Peyer's patch (tissue), 4 donors: ENCODE measurements around the gene TMEM87A. TPM values are rescaled to one million over a fixed set of nuclear protein-coding genes. Genes with fewer than 3 reads are reported as not detected.
"Not testable (repeated sequence)": the region's sequence is repeated elsewhere in the genome, so short reads cannot be mapped to it uniquely, and the experiment has no call there.

Source experiments
- DNase-seq, 3 donors: peaks; one replicate each; pipeline ENCODE4 v3.0.0-alpha.2; 2017 to 2019
- H3K27ac ChIP-seq, 4 donors: fragments of 200-600 bp; sonication (generic); one replicate each; pipeline ENCODE4 v1.5.1; 2016 to 2019
- H3K27me3 ChIP-seq, 2 donors: fragments of 200-600 bp; sonication (generic); one replicate each; pipeline ENCODE4 v1.5.1; 2019
- H3K36me3 ChIP-seq, 3 donors: fragments of 200-600 bp; sonication (generic); one replicate each; pipeline ENCODE4 v1.5.1; 2016 to 2019
- H3K4me1 ChIP-seq, 4 donors: fragments of 200-600 bp; sonication (generic); one replicate each; pipeline ENCODE4 v1.5.1; 2016 to 2019
- H3K4me3 ChIP-seq, 4 donors: fragments of 200-600 bp; sonication (generic); 1 replicate in 3 of 4; 2 replicates in 1 of 4; pipeline ENCODE4 v1.5.1; 2016 to 2019; ENCODE audit warnings: mild to moderate bottlenecking in 1 of 4
- H3K9me3 ChIP-seq, 4 donors: fragments of 200-600 bp; sonication (generic); one replicate each; pipeline ENCODE4 v1.5.1; 2016 to 2019; ENCODE audit warnings: mild to moderate bottlenecking in 1 of 4
- CTCF ChIP-seq, 6 experiments: fragments of 450-650 bp in 4 of 6; fragments of 200-600 bp in 2 of 6; sonication (generic) in 1 of 6; IDR thresholded peaks; one replicate each; pipeline ENCODE4 v1.5.1; 2017 to 2019; ENCODE audit warnings: antibody characterized with exemption in 6 of 6, mild to moderate bottlenecking in 3 of 6, moderate library complexity in 1 of 6
- POLR2A ChIP-seq, 2 donors: fragments of 450-650 bp; IDR thresholded peaks; one replicate each; pipeline ENCODE4 v1.5.1; 2017; ENCODE audit warnings: antibody characterized with exemption in 2 of 2, mild to moderate bottlenecking in 2 of 2, moderate library complexity in 2 of 2
- total RNA-seq, 4 donors: library from RNA; depleted of rRNA; stranded (reverse); fragments of >200 nt; gene quantifications; one replicate each; pipeline ENCODE4 v1.1.0, GENCODE V29; 2016

Gene TMEM87A
- total RNA-seq, 4 donors from 2014 or later, result 47.5 to 61.9 (median 53.6) TPM

- Histone ChIP-seq H3K4me1 (no peaks in the 10 kb centered on the region), H3K9me3 (no peaks in the 10 kb centered on the region), H3K27me3 (no peaks in the 10 kb centered on the region), H3K36me3 (peaks cover 0 to 77% (median 0%) of the 10 kb centered on the region in 3 donors), H3K4me3 (no peak overlapping the region), H3K27ac (no peak overlapping the region)
- no peak for DNase-seq
- TF ChIP-seq POLR2A (IDR thresholded peaks at IDR 0.05) (no peak), CTCF (IDR thresholded peaks at IDR 0.05) (no peak)
Measured at GRCh38 chr15:42239528-42240182, 33.6 kb downstream of the TMEM87A start.

- Histone ChIP-seq H3K9me3 (no peaks in the 10 kb centered on the region), H3K36me3 (peaks cover 0 to 77% (median 0%) of the 10 kb centered on the region in 3 donors), H3K27me3 (no peaks in the 10 kb centered on the region), H3K4me3 (no peak overlapping the region), H3K4me1 (no peaks in the 10 kb centered on the region), H3K27ac (no peak overlapping the region)
- TF ChIP-seq CTCF (IDR thresholded peaks at IDR 0.05), result no peak
- no peak for TF ChIP-seq POLR2A (IDR thresholded peaks at IDR 0.05)
- no peak for DNase-seq
Measured at GRCh38 chr15:42233107-42233506, 40.1 kb downstream of the TMEM87A start.

DNA sequence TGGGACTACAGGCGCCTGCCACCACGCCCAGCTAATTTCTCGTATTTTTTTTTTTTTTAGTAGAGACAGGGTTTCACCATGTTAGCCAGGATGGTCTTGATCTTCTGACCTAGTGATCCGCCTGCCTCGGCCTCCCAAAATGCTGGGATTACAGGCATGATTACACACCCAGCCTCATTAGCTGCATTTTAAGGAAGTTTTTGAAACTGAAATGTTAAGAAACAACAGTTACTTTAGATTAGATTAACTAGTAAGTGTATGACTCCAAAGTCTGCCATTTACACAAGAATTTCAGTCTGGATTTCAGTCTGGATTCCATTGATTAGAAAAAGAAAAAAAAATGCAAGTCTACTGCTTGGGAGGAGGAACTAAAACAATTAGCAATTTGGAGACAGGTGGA, 40.6 kb downstream of the TMEM87A start:
- TF ChIP-seq CTCF (IDR thresholded peaks at IDR 0.05) (no peak), POLR2A (IDR thresholded peaks at IDR 0.05) (no peak)
- no peaks in the 10 kb centered on the region for H3K27me3 ChIP-seq
- no peaks in the 10 kb centered on the region for H3K4me1 ChIP-seq
- no peak overlapping the region for H3K4me3 ChIP-seq
- peaks cover 0 to 77% (median 0%) of the 10 kb centered on the region in 3 donors for H3K36me3 ChIP-seq
- DNase-seq, result no peak
- no peaks in the 10 kb centered on the region for H3K9me3 ChIP-seq
- H3K27ac ChIP-seq, result no peak overlapping the region

DNA sequence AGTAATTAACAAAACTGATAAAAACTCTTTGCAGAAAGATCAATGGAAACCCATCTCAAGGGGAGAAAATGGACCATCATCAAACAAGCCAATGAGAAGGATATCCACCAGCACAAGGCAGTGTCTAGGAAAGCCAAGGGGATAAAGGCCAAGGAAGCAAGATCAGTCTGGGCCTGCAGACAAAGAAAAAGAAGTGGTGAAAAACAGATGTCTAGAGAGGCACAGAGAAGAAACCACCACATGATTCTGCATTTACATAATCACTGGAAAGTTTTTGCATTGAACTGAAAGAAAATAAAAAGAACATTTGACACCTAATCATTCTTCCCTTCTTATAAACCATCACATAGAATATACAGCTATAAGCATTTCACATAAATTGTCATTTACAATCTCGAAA, 42.1 kb downstream of the TMEM87A start:
- peaks cover 0 to 77% (median 0%) of the 10 kb centered on the region in 3 donors for H3K36me3 ChIP-seq

GRCh38 chr15:42228981-42229380, 44.3 kb downstream of the TMEM87A start:
- H3K36me3 ChIP-seq, result peaks cover 0 to 78% (median 0%) of the 10 kb centered on the region in 3 donors

More for the DNA sequence above, 42.1 kb downstream of the TMEM87A start:
- Histone ChIP-seq H3K4me1 (no peaks in the 10 kb centered on the region), H3K27ac (no peak overlapping the region), H3K27me3 (no peaks in the 10 kb centered on the region), H3K4me3 (no peak overlapping the region), H3K9me3 (no peaks in the 10 kb centered on the region)
- TF ChIP-seq POLR2A (IDR thresholded peaks at IDR 0.05) (no peak), CTCF (IDR thresholded peaks at IDR 0.05) (no peak)
- no peak for DNase-seq

DNA sequence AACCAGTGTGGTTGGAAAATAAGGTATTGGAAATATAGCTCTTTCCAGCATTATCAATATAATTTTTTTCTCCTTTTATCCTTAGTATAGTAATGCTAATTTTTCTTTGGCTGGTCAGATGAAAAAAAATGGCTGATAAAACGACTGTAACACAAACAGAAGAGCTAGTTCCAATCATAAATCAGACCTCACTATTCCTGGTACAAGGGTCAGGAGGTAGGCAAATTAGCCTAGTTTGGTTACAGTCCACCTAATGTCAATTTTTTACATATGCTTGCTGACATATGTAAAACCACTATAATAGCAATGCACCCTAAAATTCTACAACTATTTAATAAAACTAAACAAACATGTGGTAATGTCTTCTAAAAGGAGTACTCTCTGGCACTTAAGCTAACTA, 45.2 kb downstream of the TMEM87A start:
- no peak overlapping the region for H3K4me3 ChIP-seq
- no peaks in the 10 kb centered on the region for H3K9me3 ChIP-seq
- no peak overlapping the region for H3K27ac ChIP-seq
- TF ChIP-seq CTCF (IDR thresholded peaks at IDR 0.05) (no peak), POLR2A (IDR thresholded peaks at IDR 0.05) (no peak)
- H3K4me1 ChIP-seq, result no peaks in the 10 kb centered on the region
- no peaks in the 10 kb centered on the region for H3K27me3 ChIP-seq
- peaks cover 0 to 78% (median 0%) of the 10 kb centered on the region in 3 donors for H3K36me3 ChIP-seq
- no peak for DNase-seq

More at GRCh38 chr15:42228981-42229380, 44.3 kb downstream of the TMEM87A start:
- not testable (repeated sequence) for H3K4me1 ChIP-seq, H3K27ac ChIP-seq, H3K4me3 ChIP-seq, DNase-seq, H3K27me3 ChIP-seq, H3K9me3 ChIP-seq
